Endothelial cell of umbilical vein (primary cell): ENCODE results near the gene CLCN5. TPM values are rescaled to one million over a fixed set of nuclear protein-coding genes. Genes with fewer than 3 reads are reported as not detected.

ENCODE experiments used
- BruUV-seq: library from RNA; stranded (reverse); fragments of 400-500 nt; replicated peaks from 2 replicates; lab custom pipeline; 2021; lab: Mats Ljungman, UMichigan
- CTCF ChIA-PET: fragments of 300-600, 350-600 bp; sonication (Branson Sonifier 250); formaldehyde crosslinking; loops from one replicate; lab custom pipeline; 2021; ENCODE audit warnings: antibody characterized with exemption, inconsistent platforms; lab: Charles Lee
- POLR2A ChIA-PET: fragments of 300-600, 350-600 bp; sonication (Branson Sonifier 250); formaldehyde crosslinking; loops from one replicate; lab custom pipeline; 2021; ENCODE audit warnings: antibody characterized with exemption, inconsistent platforms; lab: Charles Lee
- DNase-seq: peaks from one replicate; pipeline ENCODE4 v3.0.0-alpha.2; 2011; ENCODE audit warnings: low read depth, low spot score
- FAIRE-seq: peaks from 2 replicates; lab custom pipeline; 2011; peaks lifted over from hg19 to GRCh38; lab: Jason Lieb, UNC
- H2AFZ ChIP-seq: 2 replicates; pipeline ENCODE4 v1.6.0; 2012; ENCODE audit warnings: low read depth, low read length, control low read depth, inconsistent platforms
- H3K27ac ChIP-seq: 2 replicates; pipeline ENCODE4 v1.5.1; 2011; ENCODE audit warnings: low read depth, mild to moderate bottlenecking, control low read depth, low read length, moderate library complexity; ENCODE audit not compliant: insufficient read depth
- H3K27me3 ChIP-seq, 2 experiments: 2 replicates each; pipeline versions ENCODE4 v1.6.0 to v1.6.1; 2011; ENCODE audit warnings: low read length in 2 of 2, mixed read lengths in 1 of 2; ENCODE audit not compliant: control insufficient read depth in 2 of 2, insufficient read depth in 2 of 2
- H3K36me3 ChIP-seq, 2 experiments: 2 replicates in 1 of 2; 3 replicates in 1 of 2; pipeline ENCODE4 v1.5.1; 2011; ENCODE audit warnings: low read length in 2 of 2, mild to moderate bottlenecking in 1 of 2, moderate library complexity in 1 of 2; ENCODE audit not compliant: control insufficient read depth in 2 of 2, insufficient read depth in 2 of 2; ENCODE audit errors: extremely low read depth in 1 of 2
- H3K4me1 ChIP-seq: 3 replicates; pipeline ENCODE4 v1.5.1; 2011; ENCODE audit warnings: mild to moderate bottlenecking, low read length; ENCODE audit not compliant: control insufficient read depth, insufficient read depth; ENCODE audit errors: extremely low read depth
- H3K4me2 ChIP-seq: 2 replicates; pipeline ENCODE4 v1.6.1; 2011; ENCODE audit warnings: low read length, control low read depth, mixed read lengths; ENCODE audit not compliant: insufficient read depth
- H3K4me3 ChIP-seq, 3 experiments: fragments of 200-600 bp in 1 of 3; sonication (generic), shearing (Covaris generic) in 1 of 3; replicated peaks in 1 of 3; 2 replicates each; pipeline ENCODE4 v1.5.1; 2011 to 2016; ENCODE audit warnings: control low read depth in 3 of 3, low read length in 3 of 3, mild to moderate bottlenecking in 2 of 3, inconsistent platforms in 1 of 3, low read depth in 1 of 3, moderate library complexity in 1 of 3; ENCODE audit not compliant: insufficient read depth in 1 of 3
- H3K79me2 ChIP-seq: 2 replicates; pipeline ENCODE4 v1.6.0; 2012; ENCODE audit warnings: low read length, inconsistent platforms; ENCODE audit not compliant: control insufficient read depth, insufficient read depth
- H3K9ac ChIP-seq: replicated peaks from 2 replicates; pipeline ENCODE3; 2011; ENCODE audit warnings: low read length, control low read depth; ENCODE audit not compliant: insufficient read depth; ENCODE audit errors: extremely low read depth
- H3K9me1 ChIP-seq: replicated peaks from 3 replicates; pipeline ENCODE4 v1.6.0; 2011; ENCODE audit warnings: mild to moderate bottlenecking, low read length; ENCODE audit not compliant: control insufficient read depth, insufficient read depth; ENCODE audit errors: extremely low read depth
- H3K9me3 ChIP-seq: replicated peaks from 2 replicates; pipeline ENCODE4 v1.5.1; 2012; ENCODE audit warnings: low read length, inconsistent platforms; ENCODE audit not compliant: control insufficient read depth, insufficient read depth
- H4K20me1 ChIP-seq: replicated peaks from 2 replicates; pipeline ENCODE3; 2011; ENCODE audit warnings: mild to moderate bottlenecking, low read length; ENCODE audit not compliant: control insufficient read depth, insufficient read depth; ENCODE audit errors: extremely low read depth
- CTCF ChIP-seq, 2 donors: IDR thresholded peaks; 1 replicate in 1 of 2; 2 replicates in 1 of 2; pipeline ENCODE4 v1.5.1; 2011; ENCODE audit warnings: low read length in 2 of 2, mild to moderate bottlenecking in 2 of 2, moderate library complexity in 2 of 2, control low read depth in 1 of 2, inconsistent platforms in 1 of 2, low read depth in 1 of 2; ENCODE audit not compliant: insufficient read depth in 1 of 2; ENCODE audit errors: extremely low read depth in 1 of 2
- EZH2 ChIP-seq: IDR thresholded peaks from 2 replicates; pipeline ENCODE4 v1.6.1; 2012; ENCODE audit warnings: borderline replicate concordance, low read depth, mild to moderate bottlenecking, moderate library complexity, low read length, inconsistent platforms; ENCODE audit not compliant: severe bottlenecking
- FOS ChIP-seq: IDR thresholded peaks from 2 replicates; pipeline ENCODE4 v1.6.1; 2011; ENCODE audit warnings: mild to moderate bottlenecking, low read length, moderate library complexity, borderline replicate concordance; ENCODE audit not compliant: insufficient read depth
- MYC ChIP-seq: IDR thresholded peaks from one replicate; pipeline ENCODE4 v1.6.1; 2011; ENCODE audit warnings: mild to moderate bottlenecking, low read depth, low read length
- dilution Hi-C: fragments of 300-500 bp; cut with MboI; formaldehyde crosslinking; loops from one replicate; pipeline ENCODE4 v1.15.0; 2019; ENCODE audit warnings: low sequenced_read_pairs; ENCODE audit not compliant: extremely low pct_ligation_motif_present
- intact Hi-C: fragments of 100-400 bp; cut with micrococcal nuclease; formaldehyde crosslinking; loops from one replicate; pipeline ENCODE4 v1.10.0; 2022
- polyA plus RNA-seq, 4 experiments: library from polyadenylated mRNA; depleted of rRNA in 3 of 4; stranded (reverse) in 3 of 4; unstranded in 1 of 4; fragments of >200 nt; gene quantifications; 2 replicates each; pipeline versions ENCODE4 v1.2.1 to v1.2.3, GENCODE V29; 2011 to 2012; ENCODE audit warnings: missing spikeins in 1 of 4
- total RNA-seq: library from RNA; stranded (reverse); gene quantifications from 2 replicates; pipeline ENCODE4 v1.2.3, GENCODE V29; 2021

CLCN5 gene
- total and polyA plus RNA-seq, 2 donors (not counting 3 experiments of a cell fraction or from before 2014, with no cell fraction given) = 3.1 to 12.9 TPM

DNA sequence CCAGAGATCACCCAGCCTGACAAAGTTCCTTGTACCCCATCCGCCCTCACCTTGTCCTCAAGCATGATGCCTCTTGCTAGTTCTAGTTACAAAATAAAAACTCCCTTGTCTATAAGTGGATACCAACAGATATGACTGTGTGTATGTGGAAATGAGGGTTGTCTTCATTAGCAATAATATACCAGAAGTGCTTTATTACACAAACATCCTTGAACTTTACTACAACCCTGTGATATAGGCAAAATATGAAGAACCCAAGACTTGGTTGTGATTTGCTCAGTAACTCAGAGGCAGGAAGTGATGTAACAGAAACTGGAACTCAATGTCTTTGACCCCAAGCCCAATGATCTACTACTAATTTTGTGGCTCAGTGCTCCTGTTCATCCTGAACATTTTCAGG lies 180.8 kb downstream of the CLCN5 start:
- intact Hi-C loops = no loop called here
- H3K4me1 ChIP-seq = peaks cover 6% of the 10 kb centered on the region
- H3K36me3 ChIP-seq = no peaks in the 10 kb centered on the region
- H3K9me1 ChIP-seq = no peaks in the 10 kb centered on the region
- TF ChIP-seq CTCF (IDR thresholded peaks at IDR 0.05; ENCODE audit: extremely low read depth in 1 of 2, insufficient read depth in 1 of 2, low read depth in 1 of 2, low read length in 2 of 2) (no peak), EZH2 (no peak)
- H3K27me3 ChIP-seq = no peaks in the 10 kb centered on the region
- ChIA-PET POLR2A (no interaction called here), CTCF (interaction anchor here (5.6 kb wide), 1 partner anchor 102 kb away, joined by 63 read pairs; the partner anchor contains the start of gene CCNB3)
- DNase-seq = no peak
- no peak overlapping the region for H3K4me2 ChIP-seq
- H3K27ac ChIP-seq = no peak overlapping the region
- H3K9ac ChIP-seq = no peak overlapping the region
- peak; percentile 67 for FAIRE-seq
- dilution Hi-C loops = no loop called here
- no peak overlapping the region for H3K4me3 ChIP-seq
- H4K20me1 ChIP-seq = no peaks in the 10 kb centered on the region
- BruUV-seq = no TSS peak
- H3K9me3 ChIP-seq = no peaks in the 10 kb centered on the region
- H3K79me2 ChIP-seq = no peaks in the 10 kb centered on the region
- H2AFZ ChIP-seq = no peak overlapping the region

DNA sequence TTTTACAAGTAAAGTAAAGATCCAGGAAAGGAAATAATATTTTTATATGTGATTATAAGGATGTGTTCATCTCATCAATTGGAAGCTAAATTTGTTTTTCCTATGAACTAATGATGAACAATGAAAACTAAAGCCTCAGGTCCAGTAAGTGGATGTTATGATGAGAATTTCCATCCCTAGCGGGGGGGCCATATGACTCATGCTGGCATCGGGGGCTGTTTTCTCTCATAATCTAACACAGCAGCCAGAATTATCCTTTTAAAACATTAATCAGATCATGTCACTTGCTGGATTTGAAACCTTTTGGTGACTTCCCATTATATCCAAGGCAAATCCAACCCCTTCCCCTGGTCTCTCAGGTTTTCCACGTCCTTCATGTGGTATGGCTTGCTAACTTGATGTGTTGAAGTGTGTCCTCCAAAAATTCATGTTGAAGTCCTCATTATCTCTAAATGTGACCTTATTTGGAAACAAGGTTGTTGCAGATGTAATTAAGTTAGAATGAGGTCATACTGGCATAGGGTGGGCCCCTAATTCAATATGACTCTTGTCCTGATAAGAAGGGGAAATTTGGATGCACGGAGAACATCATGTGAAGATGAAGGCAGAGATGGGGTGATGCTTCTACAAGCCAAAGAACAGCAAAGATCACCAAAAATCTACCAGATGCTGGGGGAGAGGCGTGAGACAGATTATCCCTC lies 181.6 kb downstream of the CLCN5 start:
- Histone ChIP-seq H4K20me1 (no peaks in the 10 kb centered on the region), H3K9me1 (no peaks in the 10 kb centered on the region), H2AFZ (no peak overlapping the region), H3K79me2 (no peaks in the 10 kb centered on the region), H3K9ac (no peak overlapping the region), H3K4me3 (no peak overlapping the region), H3K9me3 (no peaks in the 10 kb centered on the region), H3K27me3 (no peaks in the 10 kb centered on the region), H3K4me2 (no peak overlapping the region), H3K36me3 (no peaks in the 10 kb centered on the region), H3K4me1 (peaks cover 6% of the 10 kb centered on the region), H3K27ac (no peak overlapping the region)
- POLR2A ChIA-PET = no interaction called here
- DNase-seq = peak; percentile 61
- peak; percentile 86 for FAIRE-seq
- TF ChIP-seq MYC (no peak), FOS (peak; percentile 62)
- intact Hi-C loops (no loop called here), dilution Hi-C loops (no loop called here)
- BruUV-seq = no TSS peak
- CTCF ChIA-PET = no interaction called here
